HG03039 (cell line): ENCODE measurements around the gene WDR73.
"Not testable (repeated sequence)": the region's sequence is repeated elsewhere in the genome, so short reads cannot be mapped to it uniquely, and the experiment has no call there.

Experiments
- ATAC-seq: cut with Tn5 transposase; IDR thresholded peaks from one replicate; pipeline ENCODE4 v1.9.1; 2021; ENCODE audit warnings: mild to moderate bottlenecking, moderate library complexity; ENCODE audit not compliant: unreplicated experiment

The WDR73 gene

GRCh38 chr15:84658080-84658787, 4.2 kb upstream of the WDR73 start, which contains the start of gene NMB:
TSS of gene NMB (minus strand) at chr15:84658199. CDS start at chr15:84658152, 47 bp downstream.
- peak; percentile 49 for ATAC-seq

GRCh38 chr15:84657748-84658079, 3.6 kb upstream of the WDR73 start:
- ATAC-seq, result no peak

- no peak for ATAC-seq
Observed at GRCh38 chr15:84656972-84657371, 2.9 kb upstream of the WDR73 start.

- no peak for ATAC-seq
Observed at GRCh38 chr15:84654689-84655453, 788 bp upstream of the WDR73 start.

GRCh38 chr15:84653584-84653909, 536 bp downstream of the WDR73 start:
- no peak for ATAC-seq

GRCh38 chr15:84649706-84650105, 4.4 kb downstream of the WDR73 start:
- ATAC-seq, result no peak

- no peak for ATAC-seq
Observed at GRCh38 chr15:84648539-84648938, 5.5 kb downstream of the WDR73 start.

DNA sequence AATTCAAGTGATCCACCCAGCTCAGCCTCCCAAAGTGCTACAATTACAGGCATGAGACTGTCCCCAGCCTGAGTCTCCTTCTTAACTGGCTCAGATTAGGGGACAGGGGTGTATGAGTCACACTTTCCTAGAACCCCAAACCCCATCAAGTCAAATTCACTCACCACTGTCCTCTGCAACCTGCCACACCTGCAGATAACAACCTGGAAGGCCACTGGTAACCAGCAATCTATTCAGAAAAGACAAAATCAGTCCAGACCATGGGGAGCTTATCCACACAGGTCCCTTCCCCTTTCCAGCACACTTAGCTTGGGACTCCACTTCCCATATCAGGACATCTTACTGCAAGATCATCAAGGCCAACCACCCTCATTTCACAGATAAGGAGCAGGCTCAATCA, 6.4 kb downstream of the WDR73 start:
- ATAC-seq, result no peak

- ATAC-seq, result no peak
Observed at GRCh38 chr15:84645997-84646396, 8.1 kb downstream of the WDR73 start.

DNA sequence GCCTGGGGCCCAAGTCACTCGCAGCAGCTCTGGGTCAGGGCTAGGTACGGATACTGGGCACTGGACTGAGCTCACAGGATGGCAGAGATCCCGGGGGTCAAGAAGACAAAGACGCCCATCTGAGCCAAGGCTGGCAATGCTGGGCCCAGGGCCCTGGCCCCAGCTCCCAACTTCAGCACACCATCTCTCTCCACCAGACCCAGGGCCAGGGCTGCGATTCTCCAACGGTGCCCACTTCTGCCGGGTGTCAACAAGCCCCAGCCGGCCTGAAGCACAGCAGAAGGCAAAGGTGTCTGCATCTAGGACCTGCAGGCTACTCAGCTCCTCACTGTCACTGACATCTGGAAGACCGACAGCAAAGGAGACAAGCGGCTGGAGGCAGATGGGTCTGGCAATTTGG, 8.6 kb downstream of the WDR73 start:
- no peak for ATAC-seq

DNA sequence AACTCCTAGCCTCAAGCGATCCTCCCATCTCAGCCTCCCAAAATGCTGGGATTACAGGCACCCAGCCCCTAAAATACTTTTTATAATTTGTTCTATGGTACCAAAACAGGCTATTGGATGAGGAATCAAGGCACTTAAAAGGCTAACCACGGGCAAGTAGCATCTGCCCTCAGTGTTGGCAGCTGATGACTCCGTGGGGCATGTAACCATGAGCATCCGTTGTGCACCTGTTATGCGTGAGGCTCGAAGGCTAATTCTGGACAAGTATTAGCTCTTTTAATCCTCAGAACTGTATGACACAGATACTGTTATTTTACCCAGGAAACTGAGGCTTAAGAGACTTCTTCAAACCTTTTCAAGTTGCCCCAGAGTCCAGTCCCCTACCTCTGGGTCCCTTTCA, 10.2 kb downstream of the WDR73 start:
- ATAC-seq, result no peak

DNA sequence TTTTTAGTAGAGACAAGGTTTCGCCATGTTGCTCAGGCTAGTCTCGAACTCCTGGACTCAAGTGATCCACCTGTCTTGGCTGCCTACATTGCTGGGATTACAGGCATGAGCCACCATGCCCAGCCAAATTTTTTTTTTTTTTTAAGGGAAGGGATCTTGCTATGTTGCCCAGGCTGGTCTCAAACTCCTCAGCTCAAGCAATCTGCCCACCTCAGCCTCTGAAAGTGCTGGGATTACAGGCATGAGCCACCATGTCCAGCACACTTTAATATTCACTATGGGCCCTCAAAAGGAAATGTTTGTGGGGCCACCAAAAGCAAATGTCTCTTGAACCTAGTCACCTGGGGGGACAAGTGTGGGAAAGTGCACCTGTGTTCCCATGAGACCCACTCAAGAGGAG, 11.4 kb downstream of the WDR73 start:
- ATAC-seq, result not testable (repeated sequence)

- ATAC-seq, result not testable (repeated sequence)
Observed at GRCh38 chr15:84641871-84642270, 12.2 kb downstream of the WDR73 start.

GRCh38 chr15:84638103-84638502, 16.0 kb downstream of the WDR73 start:
- no peak for ATAC-seq

GRCh38 chr15:84634228-84634837, 19.8 kb downstream of the WDR73 start:
- no peak for ATAC-seq

- peak; percentile 38 for ATAC-seq
Observed at GRCh38 chr15:84633311-84634227, 20.5 kb downstream of the WDR73 start.

GRCh38 chr15:84631706-84632272, 22.3 kb downstream of the WDR73 start:
- no peak for ATAC-seq

- ATAC-seq, result no peak
Observed at GRCh38 chr15:84629033-84629432, 25.1 kb downstream of the WDR73 start.

DNA sequence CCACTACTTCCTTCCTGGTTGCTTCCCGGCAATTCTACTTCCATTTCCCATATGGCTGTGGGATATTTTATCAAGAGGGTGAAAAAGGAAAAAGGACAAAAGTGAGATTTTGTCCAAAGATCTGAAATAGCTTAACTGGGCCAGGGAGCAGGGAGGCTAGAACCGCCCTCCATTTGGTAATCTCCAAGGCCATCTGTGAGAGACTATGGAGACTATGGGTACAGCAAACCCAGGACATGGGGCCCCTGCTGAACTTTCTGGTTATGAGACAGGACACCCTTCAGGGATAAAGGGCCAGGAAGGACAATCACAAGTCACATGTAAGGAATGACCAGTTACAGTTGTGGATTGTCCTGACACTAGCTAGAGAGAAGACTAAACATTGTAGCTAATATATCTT, 29.0 kb downstream of the WDR73 start:
- no peak for ATAC-seq

GRCh38 chr15:84624359-84624758, 29.7 kb downstream of the WDR73 start:
- no peak for ATAC-seq
